ENCODE data around the gene IL12RB1.
"Not testable (repeated sequence)": the region's sequence is repeated elsewhere in the genome, so short reads cannot be mapped to it uniquely, and the experiment has no call there.

IL12RB1 gene

DNA sequence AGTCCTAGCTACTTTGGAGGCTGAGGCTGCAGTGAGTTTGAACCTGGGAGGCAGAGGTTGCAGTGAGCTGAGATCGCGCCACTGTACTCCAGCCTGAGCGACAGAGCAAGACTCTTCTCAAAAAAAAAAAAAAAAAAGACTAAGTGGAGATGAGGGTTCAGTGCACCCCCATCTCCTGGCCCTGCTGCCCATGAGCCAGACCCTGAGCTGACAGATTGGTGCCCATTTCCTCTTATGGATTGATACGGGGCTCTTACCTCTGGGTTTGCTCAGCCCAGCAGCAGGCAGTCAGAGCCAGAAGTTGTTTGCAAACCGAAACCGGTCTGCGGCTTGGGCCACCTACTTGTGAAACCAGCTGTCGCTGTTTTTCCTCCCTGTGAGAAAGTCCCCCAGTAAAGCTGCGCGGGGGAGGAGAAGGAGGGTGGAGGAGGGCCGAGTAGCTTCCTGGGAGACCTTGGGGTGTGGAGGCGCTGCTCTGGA lies 41.9 kb downstream of the IL12RB1 start:
- peak; percentile 56 for DNase-seq

- DNase-seq, result no peak
Observed at GRCh38 chr19:18043676-18044075, 43.1 kb downstream of the IL12RB1 start.

GRCh38 chr19:18041054-18041453 lies 45.7 kb downstream of the IL12RB1 start:
- DNase-seq, result no peak

DNA sequence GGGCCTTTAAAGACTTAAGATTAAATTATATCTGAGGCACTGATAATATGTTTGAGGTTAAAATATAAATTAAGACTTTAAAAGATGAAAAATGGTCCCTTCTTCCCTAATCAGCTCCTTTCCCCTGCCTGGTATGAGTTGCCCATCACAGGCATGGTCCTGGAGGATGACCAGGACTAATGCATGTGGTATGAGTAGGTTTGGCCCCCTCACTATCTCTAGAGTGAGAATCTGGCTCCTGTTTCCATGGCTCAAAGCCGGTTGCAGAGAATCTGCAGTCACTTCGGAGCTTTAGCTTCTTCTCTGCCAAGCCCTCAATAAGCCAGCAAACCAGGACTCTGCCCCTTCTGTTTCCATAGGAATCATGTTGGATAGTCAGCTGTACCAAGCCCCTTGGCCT lies 54.6 kb downstream of the IL12RB1 start:
- not testable (repeated sequence) for DNase-seq

DNA sequence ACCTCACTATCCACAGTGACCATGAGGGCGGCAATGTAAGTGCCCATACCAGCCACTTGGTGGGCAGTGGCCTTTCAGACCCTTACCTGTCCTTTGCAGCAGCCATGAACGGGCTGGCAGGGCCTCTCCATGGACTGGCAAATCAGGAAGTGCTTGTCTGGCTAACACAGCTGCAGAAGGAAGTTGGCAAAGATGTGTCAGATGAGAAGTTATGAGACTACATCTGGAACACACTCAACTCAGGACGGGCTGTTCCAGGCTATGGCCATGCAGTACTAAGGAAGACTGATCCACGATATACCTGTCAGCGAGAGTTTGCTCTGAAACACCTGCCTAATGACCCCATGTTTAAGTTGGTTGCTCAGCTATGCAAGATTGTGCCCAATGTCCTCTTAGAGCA lies 55.3 kb downstream of the IL12RB1 start:
- not testable (repeated sequence) for DNase-seq

- DNase-seq, result no peak
Observed at GRCh38 chr19:18029617-18030338, 57.0 kb downstream of the IL12RB1 start.

- DNase-seq, result no peak
Observed at GRCh38 chr19:18027151-18027550, 59.6 kb downstream of the IL12RB1 start.

- no peak for DNase-seq
Observed at GRCh38 chr19:18023622-18024251, 63.0 kb downstream of the IL12RB1 start.

GRCh38 chr19:18021121-18021755 lies 65.5 kb downstream of the IL12RB1 start:
- no peak for DNase-seq

- no peak for DNase-seq
Observed at GRCh38 chr19:18020212-18021085, 66.3 kb downstream of the IL12RB1 start.

- DNase-seq, result no peak
Observed at GRCh38 chr19:18017275-18018083, 69.3 kb downstream of the IL12RB1 start.

DNA sequence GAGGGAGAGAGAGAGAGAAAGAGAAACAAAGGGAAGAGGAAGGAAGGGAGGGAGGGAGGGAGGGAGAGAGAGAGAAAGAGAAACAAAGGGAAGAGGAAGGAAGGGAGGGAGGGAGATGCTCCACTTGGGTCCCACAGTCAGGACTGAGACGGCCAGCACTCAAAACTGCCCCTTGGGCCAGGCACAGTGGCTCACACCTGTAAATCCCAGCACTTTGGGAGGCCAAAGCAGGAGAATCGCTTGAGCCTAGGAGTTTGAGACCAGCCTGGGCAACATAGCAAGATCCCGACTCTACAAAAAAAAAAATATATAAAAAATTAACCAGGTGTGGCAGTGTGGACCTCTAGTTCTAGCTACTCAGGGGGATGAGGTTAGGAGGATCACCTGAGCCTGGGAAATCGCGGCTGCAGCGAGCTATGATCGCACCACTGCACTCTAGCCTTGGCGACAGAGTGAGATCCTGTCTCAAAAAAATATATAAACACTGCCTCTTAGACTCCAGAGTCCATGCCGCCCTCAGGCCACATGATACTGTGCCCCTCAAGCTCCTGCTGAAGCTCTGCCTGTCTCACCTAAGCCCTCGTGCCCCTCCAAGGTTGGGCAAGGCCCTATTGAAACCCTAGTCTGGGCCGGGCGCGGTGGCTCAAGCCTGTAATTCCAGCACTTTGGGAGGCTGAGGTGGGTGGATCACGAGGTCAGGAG lies 70.4 kb downstream of the IL12RB1 start:
- no peak for DNase-seq

DNA sequence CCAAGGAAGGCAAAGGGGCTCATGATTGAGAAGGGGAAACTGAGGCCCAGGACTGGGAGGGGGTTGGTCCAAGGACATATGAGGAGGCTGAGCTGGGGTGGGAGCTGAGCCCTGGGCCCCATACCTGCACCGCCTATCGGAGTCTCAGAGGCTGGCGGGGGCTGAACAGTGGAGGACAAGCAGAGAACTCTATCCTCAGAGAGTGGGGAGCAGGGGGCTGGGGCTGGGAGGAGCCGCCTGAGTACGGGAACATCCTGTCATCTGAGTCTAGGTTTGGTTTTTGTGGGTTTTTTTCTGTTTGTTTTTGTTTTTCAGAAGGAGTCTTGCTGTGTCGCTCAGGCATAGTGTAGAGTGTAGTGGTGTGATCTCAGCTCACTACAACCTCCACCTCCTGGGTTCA lies 72.5 kb downstream of the IL12RB1 start:
- DNase-seq, result no peak

DNA sequence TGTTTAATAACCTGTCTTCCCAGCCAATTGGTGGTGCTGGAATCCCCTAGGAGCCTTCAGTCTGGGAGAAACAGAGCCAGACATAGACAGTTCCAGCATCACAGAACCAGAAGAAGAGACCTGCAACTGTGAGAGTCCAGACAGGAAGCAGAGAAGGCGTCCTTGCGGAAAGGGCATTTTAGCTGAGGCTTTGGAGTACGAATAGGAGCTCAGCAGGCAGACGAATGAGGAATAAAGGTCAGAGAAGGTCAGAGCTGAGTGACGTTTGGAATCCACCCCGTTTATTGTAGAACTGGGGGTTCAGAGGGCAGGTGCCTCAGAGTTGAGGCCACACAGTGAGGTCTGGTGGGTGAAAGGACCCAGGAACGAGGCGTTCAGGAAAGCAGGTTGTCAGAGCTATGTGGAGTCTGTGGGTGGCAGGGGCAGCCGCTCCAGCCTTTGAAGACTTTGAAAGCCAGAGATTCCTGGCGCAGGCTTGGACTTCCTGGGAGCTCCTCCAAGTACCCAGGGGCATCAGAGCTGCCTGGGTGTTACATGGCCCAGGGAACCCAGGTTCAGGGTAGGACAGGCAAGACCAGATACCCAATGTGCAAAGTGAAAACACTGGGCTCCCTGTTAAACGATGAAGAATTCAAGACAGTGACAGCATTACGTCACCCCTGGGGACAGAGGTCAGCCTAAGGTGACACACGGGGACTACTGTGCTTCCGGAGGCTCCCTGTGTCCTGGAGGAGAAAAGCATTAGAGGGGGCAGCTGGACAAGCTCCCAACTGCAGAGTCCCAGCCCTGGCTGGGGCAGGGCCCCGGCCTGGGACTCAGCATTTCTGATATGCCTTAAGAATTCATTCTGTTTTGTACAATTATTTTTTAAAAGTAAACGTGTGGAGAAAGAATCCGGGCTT lies 73.3 kb downstream of the IL12RB1 start:
- DNase-seq, result peak; percentile 65

DNA sequence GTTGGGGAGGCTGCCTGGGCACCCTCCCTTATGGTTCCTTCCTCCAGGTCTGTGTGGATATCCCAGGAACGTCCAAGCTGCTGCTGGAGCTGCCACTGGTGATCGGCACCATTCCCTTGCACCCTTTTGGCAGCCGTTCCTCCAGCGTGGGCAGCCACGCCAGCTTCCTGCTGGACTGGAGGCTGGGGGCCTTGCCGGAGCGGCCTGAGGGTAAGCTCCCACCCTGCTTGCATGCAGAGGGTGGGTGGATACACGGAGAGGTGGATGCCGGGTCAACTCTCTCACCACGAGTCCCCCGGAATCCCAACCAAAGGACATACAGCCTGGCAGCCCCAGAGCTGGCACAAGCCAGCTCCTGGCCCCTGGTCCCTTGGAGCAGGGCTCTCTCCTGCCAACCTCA lies 76.6 kb downstream of the IL12RB1 start:
- DNase-seq, result no peak

GRCh38 chr19:18009412-18010066 lies 77.2 kb downstream of the IL12RB1 start:
- DNase-seq, result no peak
